SK-N-SH treated with all-trans-retinoic acid at 6 μM for 48 hours (cell line): ENCODE results near the gene TP53INP2.

ENCODE experiments used
- ATAC-seq: fragments of 200-7000 bp; cut with Tn5 transposase; 3 replicates; pipeline ENCODE4 v1.9.1; 2020; ENCODE audit warnings: mild to moderate bottlenecking, moderate library complexity
- ARNTL ChIP-seq: fragments of 450-650 bp; formaldehyde crosslinking; IDR thresholded peaks from 2 replicates; pipeline ENCODE4 v1.5.0; 2020; ENCODE audit warnings: low read depth, mild to moderate bottlenecking, moderate library complexity, borderline replicate concordance
- BACH2 ChIP-seq: fragments of 250-450 bp; sonication (Bioruptor Pico); IDR thresholded peaks from 2 replicates; pipeline ENCODE4 v1.9.0; 2021; ENCODE audit warnings: mild to moderate bottlenecking, borderline replicate concordance
- CSDC2 ChIP-seq: fragments of 250-450 bp; sonication (Bioruptor Pico); IDR thresholded peaks from 2 replicates; pipeline ENCODE4 v1.5.0; 2020; ENCODE audit warnings: mild to moderate bottlenecking, moderate library complexity
- ESRRG ChIP-seq: fragments of 250-450 bp; sonication (Bioruptor Pico); IDR thresholded peaks from 2 replicates; pipeline ENCODE4 v1.6.1; 2021; ENCODE audit warnings: mild to moderate bottlenecking
- GLIS3 ChIP-seq: fragments of 250-450 bp; sonication (Bioruptor Pico); IDR thresholded peaks from 2 replicates; pipeline ENCODE4 v1.5.0; 2020; ENCODE audit warnings: mild to moderate bottlenecking, moderate library complexity
- ISL1 ChIP-seq: fragments of 250-450 bp; sonication (Bioruptor Pico); IDR thresholded peaks from 2 replicates; pipeline ENCODE4 v2.1.2; 2022; ENCODE audit warnings: mild to moderate bottlenecking, moderate library complexity
- PPARA ChIP-seq: fragments of 250-450 bp; sonication (Bioruptor Pico); IDR thresholded peaks from 2 replicates; pipeline ENCODE4 v1.5.0; 2020; ENCODE audit warnings: mild to moderate bottlenecking, borderline replicate concordance
- RARB ChIP-seq: fragments of 250-450 bp; sonication (Bioruptor Pico); IDR thresholded peaks from 2 replicates; pipeline ENCODE4 v1.8.0; 2021; ENCODE audit warnings: mild to moderate bottlenecking, moderate library complexity
- SNAI2 ChIP-seq: fragments of 250-450 bp; sonication (Bioruptor Pico); IDR thresholded peaks from 2 replicates; pipeline ENCODE4 v1.5.0; 2020; ENCODE audit warnings: mild to moderate bottlenecking, moderate library complexity
- TCF4 ChIP-seq: fragments of 250-450 bp; sonication (Bioruptor Pico); IDR thresholded peaks from 2 replicates; pipeline ENCODE4 v1.8.0; 2021; ENCODE audit warnings: mild to moderate bottlenecking, moderate library complexity, borderline replicate concordance
- TOX ChIP-seq: fragments of 250-450 bp; sonication (Bioruptor Pico); IDR thresholded peaks from 2 replicates; pipeline ENCODE4 v1.8.0; 2021; ENCODE audit warnings: mild to moderate bottlenecking, moderate library complexity, borderline replicate concordance
- ZC3H10 ChIP-seq: fragments of 250-450 bp; sonication (Bioruptor Pico); IDR thresholded peaks from 2 replicates; pipeline ENCODE4 v1.5.1; 2021; ENCODE audit warnings: mild to moderate bottlenecking, moderate library complexity
- ZFP3 ChIP-seq: fragments of 250-450 bp; sonication (Bioruptor Pico); IDR thresholded peaks from 2 replicates; pipeline ENCODE4 v1.5.0; 2020; ENCODE audit warnings: mild to moderate bottlenecking, moderate library complexity
- ZFP30 ChIP-seq: fragments of 450-650 bp; formaldehyde crosslinking; IDR thresholded peaks from 2 replicates; pipeline ENCODE4 v1.5.0; 2022; ENCODE audit warnings: mild to moderate bottlenecking, moderate library complexity
- ZNF565 ChIP-seq: fragments of 450-650 bp; formaldehyde crosslinking; conservative IDR thresholded peaks from 2 replicates; pipeline ENCODE4 v1.5.0; 2020; ENCODE audit warnings: low read depth, mild to moderate bottlenecking, moderate library complexity
- ZNF70 ChIP-seq: fragments of 450-650 bp; formaldehyde crosslinking; IDR thresholded peaks from 2 replicates; pipeline ENCODE4 v1.5.0; 2020; ENCODE audit warnings: mild to moderate bottlenecking, moderate library complexity
- TF ChIP-seq, protein P1 (sequence below): fragments of 250-450 bp; sonication (Bioruptor Pico); IDR thresholded peaks from 2 replicates; pipeline ENCODE4 v1.5.1; 2020; ENCODE audit warnings: low read depth, mild to moderate bottlenecking, moderate library complexity
- TF ChIP-seq, protein P2 (sequence below): fragments of 250-450 bp; sonication (Bioruptor Pico); IDR thresholded peaks from 2 replicates; pipeline ENCODE4 v1.8.0; 2021; ENCODE audit warnings: low read depth, mild to moderate bottlenecking, moderate library complexity, borderline replicate concordance
- TF ChIP-seq, protein P3 (sequence below): fragments of 250-450 bp; sonication (Bioruptor Pico); IDR thresholded peaks from 2 replicates; pipeline ENCODE4 v1.5.1; 2021; ENCODE audit warnings: mild to moderate bottlenecking, moderate library complexity
- TF ChIP-seq, protein P4 (sequence below): fragments of 250-450 bp; sonication (Bioruptor Pico); IDR thresholded peaks from 2 replicates; pipeline ENCODE4 v1.5.0; 2020; ENCODE audit warnings: mild to moderate bottlenecking, moderate library complexity
- TF ChIP-seq, protein P5 (sequence below): fragments of 250-450 bp; sonication (Bioruptor Pico); IDR thresholded peaks from 2 replicates; pipeline ENCODE4 v1.8.0; 2020; ENCODE audit warnings: mild to moderate bottlenecking, moderate library complexity, borderline replicate concordance

TP53INP2 gene

DNA sequence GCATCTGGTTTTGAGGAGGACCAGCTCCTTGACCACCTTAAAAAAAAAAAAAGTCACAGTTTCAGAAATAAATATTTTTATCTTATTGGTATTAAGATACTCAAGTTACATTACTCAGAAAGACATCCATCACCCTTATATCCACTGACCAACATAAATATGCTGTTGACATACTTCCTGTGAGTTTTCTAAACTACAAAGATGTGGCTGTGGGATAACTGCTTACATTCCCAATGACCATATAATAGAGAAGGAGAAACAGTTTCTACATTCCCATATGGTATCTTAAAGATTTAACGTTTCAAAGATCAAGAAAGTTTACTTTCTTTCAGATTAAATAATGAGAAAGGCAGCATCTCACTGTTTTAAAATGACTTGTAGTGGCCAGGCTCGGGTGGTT lies 46.3 kb downstream of the TP53INP2 start:
- TF ChIP-seq TOX (no peak), ZNF70 (CRISPR knock-in tag) (no peak), ZFP30 (CRISPR knock-in tag) (no peak), ISL1 (no peak), ZNF565 (no peak), PPARA (no peak), ZC3H10 (CRISPR knock-in tag) (no peak), RARB (CRISPR knock-in tag) (no peak), ESRRG (CRISPR knock-in tag) (no peak), ZFP3 (CRISPR knock-in tag) (no peak), CSDC2 (CRISPR knock-in tag) (no peak)
- TF ChIP-seq, protein P1, sequence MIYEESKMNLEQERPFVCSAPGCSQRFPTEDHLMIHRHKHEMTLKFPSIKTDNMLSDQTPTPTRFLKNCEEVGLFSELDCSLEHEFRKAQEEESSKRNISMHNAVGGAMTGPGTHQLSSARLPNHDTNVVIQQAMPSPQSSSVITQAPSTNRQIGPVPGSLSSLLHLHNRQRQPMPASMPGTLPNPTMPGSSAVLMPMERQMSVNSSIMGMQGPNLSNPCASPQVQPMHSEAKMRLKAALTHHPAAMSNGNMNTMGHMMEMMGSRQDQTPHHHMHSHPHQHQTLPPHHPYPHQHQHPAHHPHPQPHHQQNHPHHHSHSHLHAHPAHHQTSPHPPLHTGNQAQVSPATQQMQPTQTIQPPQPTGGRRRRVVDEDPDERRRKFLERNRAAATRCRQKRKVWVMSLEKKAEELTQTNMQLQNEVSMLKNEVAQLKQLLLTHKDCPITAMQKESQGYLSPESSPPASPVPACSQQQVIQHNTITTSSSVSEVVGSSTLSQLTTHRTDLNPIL (CRISPR knock-in tag): no peak
- TF ChIP-seq, protein P2, sequence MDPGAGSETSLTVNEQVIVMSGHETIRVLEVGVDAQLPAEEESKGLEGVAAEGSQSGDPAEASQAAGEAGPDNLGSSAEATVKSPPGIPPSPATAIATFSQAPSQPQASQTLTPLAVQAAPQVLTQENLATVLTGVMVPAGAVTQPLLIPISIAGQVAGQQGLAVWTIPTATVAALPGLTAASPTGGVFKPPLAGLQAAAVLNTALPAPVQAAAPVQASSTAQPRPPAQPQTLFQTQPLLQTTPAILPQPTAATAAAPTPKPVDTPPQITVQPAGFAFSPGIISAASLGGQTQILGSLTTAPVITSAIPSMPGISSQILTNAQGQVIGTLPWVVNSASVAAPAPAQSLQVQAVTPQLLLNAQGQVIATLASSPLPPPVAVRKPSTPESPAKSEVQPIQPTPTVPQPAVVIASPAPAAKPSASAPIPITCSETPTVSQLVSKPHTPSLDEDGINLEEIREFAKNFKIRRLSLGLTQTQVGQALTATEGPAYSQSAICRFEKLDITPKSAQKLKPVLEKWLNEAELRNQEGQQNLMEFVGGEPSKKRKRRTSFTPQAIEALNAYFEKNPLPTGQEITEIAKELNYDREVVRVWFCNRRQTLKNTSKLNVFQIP (CRISPR knock-in tag): no peak
- TF ChIP-seq, protein P3, sequence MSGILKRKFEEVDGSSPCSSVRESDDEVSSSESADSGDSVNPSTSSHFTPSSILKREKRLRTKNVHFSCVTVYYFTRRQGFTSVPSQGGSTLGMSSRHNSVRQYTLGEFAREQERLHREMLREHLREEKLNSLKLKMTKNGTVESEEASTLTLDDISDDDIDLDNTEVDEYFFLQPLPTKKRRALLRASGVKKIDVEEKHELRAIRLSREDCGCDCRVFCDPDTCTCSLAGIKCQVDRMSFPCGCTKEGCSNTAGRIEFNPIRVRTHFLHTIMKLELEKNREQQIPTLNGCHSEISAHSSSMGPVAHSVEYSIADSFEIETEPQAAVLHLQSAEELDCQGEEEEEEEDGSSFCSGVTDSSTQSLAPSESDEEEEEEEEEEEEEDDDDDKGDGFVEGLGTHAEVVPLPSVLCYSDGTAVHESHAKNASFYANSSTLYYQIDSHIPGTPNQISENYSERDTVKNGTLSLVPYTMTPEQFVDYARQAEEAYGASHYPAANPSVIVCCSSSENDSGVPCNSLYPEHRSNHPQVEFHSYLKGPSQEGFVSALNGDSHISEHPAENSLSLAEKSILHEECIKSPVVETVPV: no peak
- TF ChIP-seq, protein P4, sequence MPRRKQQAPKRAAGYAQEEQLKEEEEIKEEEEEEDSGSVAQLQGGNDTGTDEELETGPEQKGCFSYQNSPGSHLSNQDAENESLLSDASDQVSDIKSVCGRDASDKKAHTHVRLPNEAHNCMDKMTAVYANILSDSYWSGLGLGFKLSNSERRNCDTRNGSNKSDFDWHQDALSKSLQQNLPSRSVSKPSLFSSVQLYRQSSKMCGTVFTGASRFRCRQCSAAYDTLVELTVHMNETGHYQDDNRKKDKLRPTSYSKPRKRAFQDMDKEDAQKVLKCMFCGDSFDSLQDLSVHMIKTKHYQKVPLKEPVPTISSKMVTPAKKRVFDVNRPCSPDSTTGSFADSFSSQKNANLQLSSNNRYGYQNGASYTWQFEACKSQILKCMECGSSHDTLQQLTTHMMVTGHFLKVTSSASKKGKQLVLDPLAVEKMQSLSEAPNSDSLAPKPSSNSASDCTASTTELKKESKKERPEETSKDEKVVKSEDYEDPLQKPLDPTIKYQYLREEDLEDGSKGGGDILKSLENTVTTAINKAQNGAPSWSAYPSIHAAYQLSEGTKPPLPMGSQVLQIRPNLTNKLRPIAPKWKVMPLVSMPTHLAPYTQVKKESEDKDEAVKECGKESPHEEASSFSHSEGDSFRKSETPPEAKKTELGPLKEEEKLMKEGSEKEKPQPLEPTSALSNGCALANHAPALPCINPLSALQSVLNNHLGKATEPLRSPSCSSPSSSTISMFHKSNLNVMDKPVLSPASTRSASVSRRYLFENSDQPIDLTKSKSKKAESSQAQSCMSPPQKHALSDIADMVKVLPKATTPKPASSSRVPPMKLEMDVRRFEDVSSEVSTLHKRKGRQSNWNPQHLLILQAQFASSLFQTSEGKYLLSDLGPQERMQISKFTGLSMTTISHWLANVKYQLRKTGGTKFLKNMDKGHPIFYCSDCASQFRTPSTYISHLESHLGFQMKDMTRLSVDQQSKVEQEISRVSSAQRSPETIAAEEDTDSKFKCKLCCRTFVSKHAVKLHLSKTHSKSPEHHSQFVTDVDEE (CRISPR knock-in tag): no peak
- no peak for ATAC-seq

DNA sequence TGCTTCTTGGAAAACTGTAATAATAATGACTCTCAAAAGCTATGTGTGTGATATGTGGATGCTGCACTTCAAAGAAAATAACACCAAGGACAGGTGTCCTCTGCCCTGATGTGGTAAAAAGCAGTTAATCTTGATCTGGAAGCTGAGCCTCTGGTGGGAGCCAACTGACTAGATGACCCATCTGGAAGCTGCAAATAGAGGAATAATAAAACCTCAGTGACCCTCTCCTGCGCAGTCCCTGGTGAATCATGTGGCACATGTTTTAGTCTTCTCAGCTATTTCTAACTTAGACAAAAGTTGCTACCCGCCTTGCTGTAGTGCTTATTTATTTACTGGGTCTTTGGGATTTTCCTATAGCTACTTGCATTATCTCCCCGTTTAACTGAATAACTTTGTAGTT lies 47.3 kb downstream of the TP53INP2 start:
- TF ChIP-seq SNAI2 (CRISPR knock-in tag): no peak
- no peak for TF ChIP-seq TCF4
- no peak for TF ChIP-seq ZC3H10 (CRISPR knock-in tag)
- no peak for TF ChIP-seq BACH2 (CRISPR knock-in tag)
- TF ChIP-seq ARNTL (CRISPR knock-in tag): no peak
- TF ChIP-seq ESRRG (CRISPR knock-in tag): no peak
- no peak for TF ChIP-seq TOX
- TF ChIP-seq, protein P4 (CRISPR knock-in tag): no peak
- TF ChIP-seq ZFP30 (CRISPR knock-in tag): no peak
- no peak for TF ChIP-seq ZNF565
- no peak for TF ChIP-seq GLIS3 (CRISPR knock-in tag)
- TF ChIP-seq, protein P5, sequence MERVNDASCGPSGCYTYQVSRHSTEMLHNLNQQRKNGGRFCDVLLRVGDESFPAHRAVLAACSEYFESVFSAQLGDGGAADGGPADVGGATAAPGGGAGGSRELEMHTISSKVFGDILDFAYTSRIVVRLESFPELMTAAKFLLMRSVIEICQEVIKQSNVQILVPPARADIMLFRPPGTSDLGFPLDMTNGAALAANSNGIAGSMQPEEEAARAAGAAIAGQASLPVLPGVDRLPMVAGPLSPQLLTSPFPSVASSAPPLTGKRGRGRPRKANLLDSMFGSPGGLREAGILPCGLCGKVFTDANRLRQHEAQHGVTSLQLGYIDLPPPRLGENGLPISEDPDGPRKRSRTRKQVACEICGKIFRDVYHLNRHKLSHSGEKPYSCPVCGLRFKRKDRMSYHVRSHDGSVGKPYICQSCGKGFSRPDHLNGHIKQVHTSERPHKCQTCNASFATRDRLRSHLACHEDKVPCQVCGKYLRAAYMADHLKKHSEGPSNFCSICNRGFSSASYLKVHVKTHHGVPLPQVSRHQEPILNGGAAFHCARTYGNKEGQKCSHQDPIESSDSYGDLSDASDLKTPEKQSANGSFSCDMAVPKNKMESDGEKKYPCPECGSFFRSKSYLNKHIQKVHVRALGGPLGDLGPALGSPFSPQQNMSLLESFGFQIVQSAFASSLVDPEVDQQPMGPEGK (CRISPR knock-in tag): no peak
- TF ChIP-seq ISL1: no peak
- ATAC-seq: no peak
